ENCODE data around the gene PRDM2. TPM values are rescaled to one million over a fixed set of nuclear protein-coding genes. Genes with fewer than 3 reads are reported as not detected.
A peak's percentile ranks its signal among the peaks of the same experiment; 100 is the strongest.

PRDM2 gene
- total RNA-seq, 1 experiment from 2014 or later, result 7.1 TPM

GRCh38 chr1:13732971-13733667 is 33.1 kb downstream of the PRDM2 start:
- DNase-seq (ENCODE audit: low read depth), result no peak

- DNase-seq (ENCODE audit: low read depth), result no peak
Measured at GRCh38 chr1:13733711-13734110, 33.7 kb downstream of the PRDM2 start.

GRCh38 chr1:13735168-13735930 is 35.4 kb downstream of the PRDM2 start:
- DNase-seq (ENCODE audit: low read depth), result no peak

- DNase-seq (ENCODE audit: low read depth), result no peak
Measured at GRCh38 chr1:13737398-13737797, 37.4 kb downstream of the PRDM2 start.

- no peak for DNase-seq (ENCODE audit: low read depth)
Measured at GRCh38 chr1:13746342-13746741, 46.4 kb downstream of the PRDM2 start.

- peak; percentile 96 for DNase-seq (ENCODE audit: low read depth)
Measured at GRCh38 chr1:13748610-13749505, 48.9 kb downstream of the PRDM2 start.

DNA sequence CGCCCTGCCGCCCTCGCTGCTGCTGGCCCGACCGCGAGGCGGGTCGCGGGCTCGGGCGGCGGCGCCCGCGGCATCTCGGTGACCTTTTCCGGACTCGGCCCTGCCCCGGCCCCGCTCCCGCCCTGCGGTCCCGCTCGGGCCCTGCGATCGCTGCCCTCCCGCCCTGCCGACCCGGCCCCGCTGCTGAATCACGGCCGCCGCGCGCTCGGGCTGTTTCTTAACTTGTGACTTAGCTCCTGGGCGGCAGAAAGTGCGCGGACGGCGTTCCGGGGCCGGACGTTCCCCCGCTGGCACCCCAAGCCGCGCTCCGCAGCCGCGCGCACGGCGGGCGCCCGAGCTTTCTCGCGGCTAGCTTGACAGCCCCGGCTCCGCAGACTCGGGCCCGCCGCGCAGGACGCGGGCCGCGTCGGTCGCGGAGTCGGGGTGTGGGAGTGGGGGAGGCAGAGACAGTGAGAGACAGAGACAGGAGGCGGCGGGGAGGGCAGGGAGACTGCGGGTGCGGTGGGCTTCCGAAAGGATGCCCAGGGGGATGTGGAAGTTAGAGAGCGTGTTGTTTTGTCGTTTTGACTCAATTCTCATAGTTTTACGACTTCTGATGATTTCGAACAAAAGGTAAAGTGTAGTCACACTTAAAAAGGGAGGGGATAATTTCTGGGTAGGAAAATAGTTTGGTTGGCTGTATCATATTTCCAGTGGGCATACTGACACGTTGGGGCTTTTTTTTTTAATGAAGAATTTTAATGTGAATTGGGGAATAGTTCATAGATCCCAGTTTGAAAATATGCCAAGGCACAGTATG is 49.8 kb downstream of the PRDM2 start:
- peak; percentile 62 for DNase-seq (ENCODE audit: low read depth)

- DNase-seq (ENCODE audit: low read depth), result peak; percentile 52
Measured at GRCh38 chr1:13751458-13751871, 51.5 kb downstream of the PRDM2 start.

- DNase-seq (ENCODE audit: low read depth), result no peak
Measured at GRCh38 chr1:13751985-13752384, 52.0 kb downstream of the PRDM2 start.

GRCh38 chr1:13752852-13753251 is 52.9 kb downstream of the PRDM2 start:
- DNase-seq (ENCODE audit: low read depth), result no peak

DNA sequence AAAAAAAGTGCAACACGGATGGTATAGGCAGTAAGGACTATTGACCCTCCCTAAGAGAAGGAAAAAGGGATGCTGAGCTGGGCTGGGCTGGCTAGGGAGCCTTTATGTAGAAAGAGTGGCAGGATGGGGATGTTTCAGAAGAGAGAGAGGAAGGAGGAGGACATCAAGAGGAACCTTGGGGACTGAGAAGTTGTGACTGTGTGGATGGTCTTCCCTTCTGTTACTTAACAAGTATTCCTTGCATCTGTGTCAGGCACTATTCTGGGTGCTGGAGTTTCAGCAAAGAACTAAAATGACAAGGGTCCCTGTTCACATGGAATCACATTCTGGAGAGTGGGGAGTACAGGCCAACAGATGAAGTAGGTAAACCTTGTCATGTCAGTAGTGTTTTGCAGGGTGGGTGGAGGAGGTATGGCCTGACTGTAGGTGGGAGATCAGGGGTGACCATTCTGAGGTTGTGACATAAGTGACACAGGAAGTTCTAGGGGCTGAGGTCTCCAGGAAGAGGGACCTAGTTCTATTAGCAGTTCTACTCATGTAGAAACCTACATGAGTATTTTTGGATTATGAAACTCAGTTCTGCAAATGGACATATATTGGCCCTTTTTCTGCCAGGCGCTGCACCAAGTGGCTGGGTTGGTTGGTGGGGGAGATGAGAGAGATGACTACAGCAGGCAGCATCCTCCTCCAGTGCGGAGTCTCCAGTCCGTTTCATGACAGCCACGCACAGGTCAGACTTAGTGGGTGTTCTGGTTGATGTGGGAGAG is 53.8 kb downstream of the PRDM2 start:
- DNase-seq (ENCODE audit: low read depth), result no peak

GRCh38 chr1:13754510-13755103 is 54.6 kb downstream of the PRDM2 start:
- DNase-seq (ENCODE audit: low read depth), result no peak

GRCh38 chr1:13756557-13757315 is 56.7 kb downstream of the PRDM2 start:
- no peak for DNase-seq (ENCODE audit: low read depth)

DNA sequence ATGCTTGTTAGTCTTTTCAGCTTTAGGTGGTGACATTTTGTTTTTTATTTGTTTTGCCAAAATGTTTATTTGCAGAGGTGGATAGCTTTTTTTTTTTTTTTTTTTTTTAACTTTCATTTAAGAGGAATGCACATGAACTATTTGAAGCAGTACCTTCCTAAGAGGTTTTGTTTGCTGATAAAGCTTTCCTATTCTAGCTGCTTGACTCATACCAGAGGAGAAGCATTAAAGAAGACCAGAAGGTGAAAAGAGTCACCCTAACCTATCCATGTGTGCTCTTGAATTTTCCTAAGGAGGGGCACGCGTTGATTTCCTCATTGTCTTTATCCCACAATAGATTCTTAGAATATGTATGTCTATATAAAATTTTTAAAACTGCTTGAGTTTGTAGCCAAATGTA is 57.7 kb downstream of the PRDM2 start:
- no peak for DNase-seq (ENCODE audit: low read depth)

- DNase-seq (ENCODE audit: low read depth), result no peak
Measured at GRCh38 chr1:13759072-13759471, 59.1 kb downstream of the PRDM2 start.

- no peak for DNase-seq (ENCODE audit: low read depth)
Measured at GRCh38 chr1:13760340-13760739, 60.4 kb downstream of the PRDM2 start.

DNA sequence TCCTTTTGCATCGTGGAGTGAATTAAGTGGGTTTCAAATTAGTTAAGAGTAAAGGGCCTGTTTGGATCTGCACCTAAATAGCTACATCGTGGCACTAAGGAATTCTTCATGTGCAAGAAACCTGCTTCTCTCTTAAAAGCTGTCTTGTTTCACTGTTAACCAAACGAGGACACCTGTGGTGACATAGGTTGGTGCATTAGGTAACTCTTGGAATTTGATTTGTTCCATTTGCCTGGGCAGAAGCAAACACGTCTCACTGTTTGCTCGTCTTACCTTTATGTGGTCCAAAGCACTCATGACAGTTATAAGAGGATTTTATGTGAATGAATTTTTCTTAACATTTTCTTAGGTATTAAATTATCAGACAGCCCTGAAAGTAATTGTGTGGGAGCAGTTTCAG is 60.9 kb downstream of the PRDM2 start:
- no peak for DNase-seq (ENCODE audit: low read depth)

DNA sequence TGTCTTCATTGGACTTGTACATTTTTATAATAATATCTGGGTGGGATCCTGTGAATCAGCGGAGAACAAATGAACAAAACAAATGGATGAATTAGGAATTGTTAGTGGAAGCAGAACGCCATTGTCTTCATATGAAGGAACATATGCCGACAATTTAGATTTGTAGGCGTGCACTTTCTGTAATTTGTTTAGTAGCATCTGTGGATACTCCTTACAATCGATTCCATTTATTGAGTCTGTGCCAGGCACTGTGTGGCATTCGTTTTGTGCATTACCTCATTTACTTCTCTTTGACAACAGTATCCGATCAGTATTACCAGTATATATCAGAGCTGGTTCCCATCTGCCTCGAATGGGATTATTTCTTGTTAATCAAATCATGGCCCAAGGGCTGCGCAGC is 61.9 kb downstream of the PRDM2 start:
- DNase-seq (ENCODE audit: low read depth), result no peak

- DNase-seq (ENCODE audit: low read depth), result no peak
Measured at GRCh38 chr1:13762642-13763041, 62.7 kb downstream of the PRDM2 start.

DNA sequence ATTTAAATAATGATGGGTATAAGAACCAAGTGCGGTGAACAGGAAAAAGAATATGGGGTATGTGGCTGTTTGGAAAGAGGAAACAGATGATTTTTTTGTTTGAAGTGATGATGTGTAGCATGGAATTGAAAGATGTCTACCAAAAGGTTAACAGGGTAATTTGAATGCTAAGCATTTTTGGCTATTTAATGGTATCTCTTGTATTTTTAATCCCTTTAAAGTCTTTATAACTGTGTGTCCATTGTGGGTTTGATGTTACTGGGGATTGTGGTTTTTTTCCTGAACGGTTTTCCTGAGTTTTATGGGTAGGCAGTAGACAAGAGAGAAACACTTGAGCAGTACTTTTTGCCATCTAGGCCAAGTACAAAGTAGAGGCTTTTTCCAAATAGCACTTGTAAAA is 63.2 kb downstream of the PRDM2 start:
- DNase-seq (ENCODE audit: low read depth), result no peak
